Measurements from ENCODE around the gene XCR1.

Gene XCR1

GRCh38 chr3:45985532-45986302 lies 41.6 kb downstream of the XCR1 start:
- TF ChIP-seq CTCF (conservative IDR thresholded peaks at IDR 0.05; ENCODE audit: low read depth): no peak
- 0 out of 2 replicates have a peak overlapping the region, but pooled peaks have one; percentile 42 for H3K27ac ChIP-seq
- ChIA-PET CTCF (no interaction called here), POLR2A (ENCODE audit: low non-redundant PET) (no interaction called here)
- no peak for DNase-seq (ENCODE audit: low spot score)

GRCh38 chr3:45984331-45985312 lies 42.7 kb downstream of the XCR1 start:
- no peak overlapping the region for H3K27ac ChIP-seq
- no peak for DNase-seq (ENCODE audit: low spot score)
- TF ChIP-seq CTCF (conservative IDR thresholded peaks at IDR 0.05; ENCODE audit: low read depth): no peak
- POLR2A ChIA-PET (ENCODE audit: low non-redundant PET): no interaction called here
- CTCF ChIA-PET: interaction anchor here (1.0 kb wide), 1 partner anchor 11 kb away, joined by 3 read pairs; the partner anchor contains the start of gene FYCO1

- CTCF ChIA-PET: interaction anchor here (1.0 kb wide), 1 partner anchor 12 kb away, joined by 3 read pairs; the partner anchor contains the start of gene FYCO1
- POLR2A ChIA-PET (ENCODE audit: low non-redundant PET): no interaction called here
- DNase-seq (ENCODE audit: low spot score): no peak
- H3K27ac ChIP-seq: no peak overlapping the region
- no peak for TF ChIP-seq CTCF (conservative IDR thresholded peaks at IDR 0.05; ENCODE audit: low read depth)
Measured at GRCh38 chr3:45983770-45984169, 43.5 kb downstream of the XCR1 start.

- CTCF ChIA-PET: interaction anchor here (0.7 kb wide), 1 partner anchor 85 kb away, joined by 4 read pairs; no protein-coding TSS in a partner anchor
- no peak overlapping the region for H3K27ac ChIP-seq
- TF ChIP-seq CTCF (conservative IDR thresholded peaks at IDR 0.05; ENCODE audit: low read depth): no peak
- no peak for DNase-seq (ENCODE audit: low spot score)
- POLR2A ChIA-PET (ENCODE audit: low non-redundant PET): no interaction called here
Measured at GRCh38 chr3:45981346-45982074, 45.8 kb downstream of the XCR1 start.

- POLR2A ChIA-PET (ENCODE audit: low non-redundant PET): no interaction called here
- CTCF ChIA-PET: interaction anchor here (0.7 kb wide), 1 partner anchor 86 kb away, joined by 4 read pairs; no protein-coding TSS in a partner anchor
- no peak for TF ChIP-seq CTCF (conservative IDR thresholded peaks at IDR 0.05; ENCODE audit: low read depth)
- DNase-seq (ENCODE audit: low spot score): no peak
- no peak overlapping the region for H3K27ac ChIP-seq
Measured at GRCh38 chr3:45980819-45981218, 46.5 kb downstream of the XCR1 start.

Measured in RWPE1 (cell line).